Measurements from ENCODE around the gene PRDX2. TPM values are rescaled to one million over a fixed set of nuclear protein-coding genes. Genes with fewer than 3 reads are reported as not detected.

PRDX2 gene
- polyA plus RNA-seq, 12 donors, result 124 to 185 (median 148) TPM; not detected in 1

DNA sequence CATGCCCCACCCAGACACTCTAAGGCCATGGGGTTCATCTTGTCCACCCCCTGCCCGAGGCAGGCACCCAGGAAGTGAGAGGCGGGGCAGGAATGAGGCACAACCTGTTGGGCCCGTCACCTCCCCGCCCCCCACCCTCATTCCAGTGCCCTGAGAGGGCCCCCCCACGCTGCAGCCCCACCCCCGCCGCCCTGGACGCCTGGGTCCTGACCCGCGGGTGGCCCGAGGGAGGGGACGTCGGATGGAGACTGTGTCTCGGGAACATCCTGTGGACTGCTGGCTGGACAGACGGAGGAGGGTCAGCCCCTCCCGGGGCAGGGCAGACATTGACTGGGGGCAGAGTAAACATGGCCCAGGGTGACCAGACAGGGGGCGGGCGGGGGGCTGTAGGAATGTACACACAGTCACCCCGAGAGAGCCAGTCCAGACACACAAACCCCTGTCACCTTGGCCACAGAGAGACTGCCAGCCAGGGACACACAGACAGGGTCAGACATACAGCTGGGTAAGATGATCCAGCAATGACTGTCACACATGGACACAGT lies 17.7 kb downstream of the PRDX2 start:
- no peak for DNase-seq

DNA sequence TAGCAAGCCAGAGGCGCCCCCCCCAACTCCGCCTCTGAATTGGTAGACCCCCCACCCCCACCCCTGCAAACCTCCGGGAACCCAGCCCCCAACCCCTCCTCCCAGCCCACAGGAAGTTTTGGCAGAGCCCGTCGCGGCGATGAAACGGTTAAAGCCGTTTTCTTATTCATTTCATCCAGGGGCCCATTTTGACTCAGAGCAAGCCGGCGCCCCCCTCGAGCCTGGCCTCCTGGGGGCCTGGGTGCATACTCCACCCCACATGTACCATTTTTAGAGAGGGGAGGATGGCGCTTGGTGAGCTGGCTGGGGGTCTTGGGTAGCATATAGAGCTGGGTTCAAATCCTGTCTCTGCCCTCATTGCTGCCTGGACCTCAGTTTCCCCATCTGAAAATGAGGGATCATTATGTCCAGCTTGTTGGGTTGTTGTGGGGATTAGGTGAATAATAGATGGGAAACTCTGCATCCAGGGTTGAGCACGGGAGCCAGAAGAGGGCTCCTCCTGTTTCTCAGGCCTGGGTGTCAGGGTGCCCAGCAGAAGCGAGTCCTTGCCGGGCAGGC lies 18.2 kb downstream of the PRDX2 start:
- DNase-seq, result no peak

DNA sequence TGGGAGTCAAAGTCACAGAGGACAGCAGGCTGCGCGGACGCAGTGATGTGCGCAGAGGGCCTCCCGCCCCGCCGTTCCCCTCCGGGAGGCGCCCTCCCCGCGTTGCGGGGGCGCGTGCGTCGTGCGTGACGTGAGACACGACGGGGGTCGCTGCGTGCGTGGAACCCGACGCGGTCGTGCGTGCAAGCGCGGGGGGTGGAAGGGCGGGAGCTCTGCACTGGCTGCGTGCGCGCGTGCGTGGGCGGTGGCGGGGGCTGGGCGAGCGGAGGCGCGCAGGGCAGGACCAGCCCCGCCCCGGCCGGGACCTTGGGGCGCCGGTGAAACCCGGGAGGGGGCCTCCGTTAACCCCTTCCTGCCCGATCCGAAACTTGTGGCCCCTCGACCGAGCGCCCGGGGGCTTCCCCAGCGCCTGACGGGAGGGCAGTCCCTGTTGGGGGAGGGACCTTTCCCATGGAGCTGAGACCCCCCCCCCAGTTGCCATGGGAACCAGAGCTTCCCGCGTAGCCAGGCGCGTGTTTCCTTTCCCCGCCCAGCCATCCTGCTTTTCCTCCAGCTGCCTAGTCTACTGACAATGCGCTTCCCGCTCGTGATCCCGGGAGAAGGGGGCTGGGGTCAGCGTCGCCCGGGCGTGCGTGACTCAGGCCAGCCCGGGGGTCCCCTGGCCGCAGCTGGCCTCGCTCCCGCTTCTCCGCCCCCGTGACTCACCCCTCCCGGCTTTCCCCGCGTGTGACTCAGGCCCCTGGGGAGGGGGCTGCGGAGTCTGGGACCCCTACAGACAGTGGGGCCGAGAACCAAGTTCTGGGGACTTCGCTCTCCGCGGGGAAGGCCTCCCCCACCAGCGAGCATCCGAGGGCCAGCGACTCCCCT lies 18.9 kb downstream of the PRDX2 start:
- DNase-seq, result peak; percentile 87

DNA sequence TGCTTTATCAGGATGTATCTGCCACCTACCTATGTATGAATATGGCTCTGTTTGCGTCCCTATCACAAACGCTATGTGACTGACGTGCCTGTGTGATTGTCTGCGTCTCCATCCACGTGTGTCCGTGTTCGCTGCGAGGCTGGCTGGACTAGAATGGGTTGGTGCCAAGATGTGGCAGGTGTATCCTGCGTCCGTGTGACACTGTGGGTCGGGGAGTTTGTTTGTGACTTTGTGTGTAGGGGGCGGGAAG lies 19.5 kb downstream of the PRDX2 start:
- no peak for DNase-seq

DNA sequence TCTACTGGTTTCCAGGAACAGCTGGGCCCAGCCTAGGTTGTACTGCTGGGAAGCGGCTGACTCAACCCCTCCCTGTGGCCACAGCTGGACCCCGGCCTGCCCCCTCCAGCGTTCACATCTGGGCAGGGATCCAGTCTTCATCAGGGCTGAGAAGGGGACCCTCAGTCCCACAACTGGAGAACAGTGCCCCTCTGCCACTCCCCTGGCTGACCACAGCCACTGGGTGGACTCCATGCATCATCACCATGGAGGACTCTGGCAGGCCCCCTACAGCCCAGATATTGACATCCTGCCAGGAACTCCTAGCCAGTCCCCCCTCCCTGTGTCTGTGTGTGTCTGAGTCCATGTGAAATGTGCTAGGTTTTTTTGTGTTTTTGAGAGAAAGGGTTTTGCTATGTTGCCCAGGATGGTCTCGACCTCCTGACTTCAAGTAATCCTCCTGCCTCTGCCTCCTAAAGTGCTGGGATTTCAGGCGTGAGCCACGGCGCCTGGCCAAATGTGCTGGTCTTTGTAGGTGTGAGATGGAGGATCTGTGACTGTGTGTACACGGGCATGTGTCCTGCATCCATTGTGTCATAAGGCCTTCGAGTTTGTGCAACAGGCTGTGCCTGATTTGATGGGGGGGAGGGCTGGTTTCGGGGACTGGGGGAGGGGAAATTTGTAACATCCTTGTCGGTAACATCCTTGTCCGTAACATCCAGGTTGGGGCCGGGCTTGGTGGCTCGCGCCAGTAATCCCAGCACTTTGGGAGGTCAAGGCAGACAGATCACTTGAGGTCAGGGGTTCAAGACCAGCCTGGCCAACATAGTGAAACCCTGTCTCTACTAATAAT lies 22.2 kb downstream of the PRDX2 start:
- DNase-seq, result peak; percentile 83

DNA sequence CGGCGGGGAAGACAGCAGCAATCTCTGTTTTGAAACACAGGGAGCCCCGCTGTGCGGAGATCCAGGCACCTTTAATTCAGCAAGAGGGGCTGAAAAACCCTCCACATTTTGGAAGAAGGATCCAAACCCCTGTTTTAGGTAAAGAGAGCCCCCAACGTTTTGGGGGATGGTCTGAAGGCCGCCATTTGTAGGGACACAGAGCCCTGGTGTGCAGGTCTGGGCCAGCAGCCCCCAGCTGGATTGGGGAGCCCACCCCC lies 22.8 kb downstream of the PRDX2 start:
- DNase-seq, result no peak

DNA sequence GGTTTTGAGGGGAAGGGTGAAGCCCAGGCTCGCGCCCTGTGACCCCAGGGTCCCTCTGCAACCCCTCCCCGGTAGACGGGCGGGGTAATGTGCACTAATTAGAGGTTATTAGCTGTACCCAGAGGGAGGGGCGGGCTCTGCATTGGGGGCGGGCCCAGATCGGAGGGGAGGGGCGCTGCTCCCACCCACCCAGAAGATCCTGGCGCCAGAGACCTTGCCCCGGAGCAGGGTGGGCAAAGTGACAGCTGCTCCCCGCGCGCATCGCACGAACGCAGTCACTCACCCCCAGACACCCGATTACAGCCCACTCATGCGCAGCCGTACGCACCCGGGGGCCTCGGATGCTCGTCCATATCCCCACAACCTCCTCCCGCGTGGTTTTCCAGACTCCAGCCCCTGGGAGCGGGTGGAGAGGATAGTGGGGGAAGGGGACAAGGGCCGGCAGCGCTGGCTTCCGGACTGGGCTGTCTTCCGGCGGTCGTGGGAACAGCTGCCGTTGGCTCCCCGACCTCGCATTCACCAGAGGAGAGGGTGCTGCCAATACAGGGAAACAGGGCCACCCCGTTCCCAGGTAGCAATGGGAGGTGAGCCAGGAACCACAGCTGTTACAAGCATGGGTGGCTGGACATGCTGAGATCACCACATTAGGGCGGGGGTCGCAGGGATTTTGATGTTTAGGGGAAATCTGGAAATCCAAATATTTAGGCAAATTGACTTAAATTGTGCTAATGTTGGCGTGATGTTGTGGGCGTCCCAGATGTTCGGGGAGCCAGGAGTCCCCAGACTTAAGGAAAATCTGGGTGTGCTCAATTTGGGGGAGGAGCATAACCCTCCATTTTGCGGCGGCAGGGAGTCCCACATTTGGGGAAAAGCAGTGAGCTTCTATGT lies 23.3 kb downstream of the PRDX2 start:
- no peak for DNase-seq

DNA sequence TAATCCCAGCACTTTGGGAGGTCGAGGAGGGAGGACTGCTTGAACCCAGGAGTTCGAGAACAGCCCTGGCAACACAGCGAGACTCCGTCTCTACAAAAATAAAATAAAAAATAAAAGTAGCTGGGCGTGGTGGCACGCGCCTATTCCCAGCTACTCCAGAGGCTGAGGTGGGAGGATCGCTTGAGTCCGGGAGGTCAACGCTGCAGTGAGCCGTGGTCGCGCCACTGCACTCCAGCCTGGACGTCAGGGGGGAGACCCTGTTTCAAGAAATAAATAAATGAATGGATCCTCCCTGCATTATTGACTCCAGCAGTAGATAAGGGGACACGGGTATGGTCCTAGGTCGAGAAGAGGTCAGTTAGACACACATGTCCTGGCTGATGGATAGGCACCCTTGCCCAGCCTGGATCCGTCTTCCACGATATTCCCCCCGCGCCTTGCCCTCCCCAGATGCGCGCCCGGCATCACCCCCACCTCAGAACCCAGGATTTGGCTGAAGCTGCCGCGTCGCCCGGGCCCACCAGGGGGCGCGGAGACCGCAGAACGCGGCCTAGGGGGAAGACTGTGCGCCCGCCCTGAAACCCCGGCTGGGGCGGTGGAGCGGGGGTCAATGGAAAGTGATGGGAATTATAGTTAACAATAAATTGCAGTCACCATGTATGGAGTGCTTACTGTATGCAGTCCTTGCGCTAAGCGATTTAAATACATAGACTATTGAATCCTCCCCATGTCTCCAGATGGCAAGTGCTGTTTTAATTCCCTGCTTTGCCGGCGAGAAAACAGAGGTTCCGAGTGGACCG lies 24.2 kb downstream of the PRDX2 start:
- peak; percentile 83 for DNase-seq

DNA sequence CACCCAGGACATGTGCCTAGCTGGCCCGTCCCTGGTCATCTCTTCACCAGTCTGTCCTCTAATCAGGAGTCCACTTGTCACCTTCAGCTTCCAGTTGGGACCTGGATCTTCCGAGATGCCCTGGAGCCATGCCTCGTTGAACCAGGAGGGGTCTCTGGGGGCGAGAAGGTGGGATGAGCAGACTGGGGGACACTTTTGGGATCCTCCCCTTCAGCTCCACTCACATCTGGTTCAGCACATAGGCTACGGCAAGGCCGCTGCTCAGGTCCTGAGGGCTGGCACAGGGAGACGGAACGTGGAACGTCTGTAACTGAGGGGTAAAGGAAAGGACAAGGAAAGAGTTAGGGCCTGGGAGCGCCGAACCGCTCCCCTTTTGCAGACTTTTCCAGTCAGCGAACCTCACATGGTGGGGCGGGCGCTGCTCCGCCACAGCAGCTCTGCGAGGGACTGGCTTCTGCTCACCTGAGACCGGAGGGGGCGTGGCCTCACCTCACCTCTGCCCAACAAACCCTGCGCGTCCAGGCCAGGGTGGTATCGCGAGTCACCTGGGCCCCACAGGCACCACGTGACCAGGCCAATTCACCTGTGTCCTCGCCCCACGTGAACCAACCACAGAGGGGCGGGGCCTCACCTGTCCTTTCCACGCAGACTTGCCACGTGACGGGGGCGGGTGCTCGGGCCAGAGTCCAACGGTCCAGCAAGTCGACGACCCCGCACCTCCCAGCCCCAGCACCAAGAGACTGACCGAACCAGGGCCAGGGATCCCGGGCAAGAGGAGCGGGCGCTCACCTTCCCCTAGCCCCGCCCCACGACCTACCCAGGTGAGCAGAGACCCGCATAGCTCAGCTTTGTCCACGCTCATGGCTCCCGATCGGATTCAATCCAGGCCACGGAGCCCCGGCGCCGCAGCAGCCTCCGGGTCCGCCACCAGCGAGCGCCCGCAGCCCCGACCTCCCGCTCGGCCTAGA lies 26.7 kb downstream of the PRDX2 start, which contains the start of gene HOOK2:
TSS of gene HOOK2 (minus strand) at position 965 of the 968 bp plus-strand sequence. CDS start at position 862, 103 bp downstream.
- no peak for DNase-seq

DNA sequence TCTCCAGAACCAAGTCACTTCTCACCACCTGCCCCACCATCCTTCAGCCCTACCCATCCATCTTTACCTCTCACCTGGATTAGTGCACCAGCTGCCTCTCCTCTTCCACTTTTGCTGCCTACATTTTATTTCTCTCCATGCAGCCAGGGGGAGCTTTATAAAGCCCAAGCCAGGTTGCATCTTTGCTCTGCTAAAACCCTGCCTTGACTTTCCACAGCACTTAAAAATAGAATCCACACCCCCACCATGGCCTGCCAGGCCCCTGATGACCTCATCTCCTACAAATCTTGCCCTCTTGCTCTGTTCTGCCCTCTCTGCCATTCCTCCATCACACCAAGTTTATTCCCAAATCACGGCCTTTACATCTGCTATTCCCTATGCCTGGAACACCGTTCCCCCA lies 28.0 kb downstream of the PRDX2 start:
- DNase-seq, result no peak

DNA sequence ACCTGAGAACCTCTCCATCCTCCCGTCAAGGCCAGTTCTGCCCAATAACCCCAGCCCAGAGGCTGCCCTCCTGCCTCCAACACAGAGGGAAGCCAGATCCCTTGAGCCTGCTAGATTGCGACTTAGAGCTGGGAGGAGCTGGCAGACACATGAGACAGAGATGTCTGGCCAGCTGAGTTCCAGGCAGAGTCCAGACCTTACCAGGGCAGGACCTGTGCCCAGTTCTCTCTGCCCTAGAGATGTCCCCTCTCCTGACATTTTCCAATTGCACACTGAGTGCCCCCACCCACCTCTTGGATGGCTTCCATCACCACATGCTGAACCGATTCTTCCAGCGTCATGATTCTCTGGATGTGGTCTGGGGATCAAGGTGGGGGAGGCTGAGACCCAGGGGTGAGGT lies 29.3 kb downstream of the PRDX2 start:
- no peak for DNase-seq

DNA sequence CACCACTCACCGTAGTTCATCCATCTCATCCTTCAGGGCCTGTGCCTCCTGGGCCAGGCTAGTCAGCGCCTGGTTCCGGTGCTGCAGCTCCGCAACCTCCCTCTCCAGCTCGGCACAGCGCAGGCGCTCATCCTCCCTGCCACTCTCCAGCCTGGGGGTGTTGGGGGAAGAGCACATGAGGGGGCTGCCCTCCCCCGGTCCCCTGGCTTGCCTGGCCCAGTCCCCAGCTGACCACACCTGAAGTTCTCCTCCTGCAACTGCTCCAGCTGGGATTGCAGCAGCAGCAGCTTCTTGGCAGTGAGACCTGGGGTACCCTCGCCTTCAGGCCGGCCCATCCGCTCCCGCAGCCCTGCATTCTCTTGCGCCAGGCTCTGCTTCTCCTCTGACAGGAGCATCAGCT lies 30.7 kb downstream of the PRDX2 start:
- no peak for DNase-seq

DNA sequence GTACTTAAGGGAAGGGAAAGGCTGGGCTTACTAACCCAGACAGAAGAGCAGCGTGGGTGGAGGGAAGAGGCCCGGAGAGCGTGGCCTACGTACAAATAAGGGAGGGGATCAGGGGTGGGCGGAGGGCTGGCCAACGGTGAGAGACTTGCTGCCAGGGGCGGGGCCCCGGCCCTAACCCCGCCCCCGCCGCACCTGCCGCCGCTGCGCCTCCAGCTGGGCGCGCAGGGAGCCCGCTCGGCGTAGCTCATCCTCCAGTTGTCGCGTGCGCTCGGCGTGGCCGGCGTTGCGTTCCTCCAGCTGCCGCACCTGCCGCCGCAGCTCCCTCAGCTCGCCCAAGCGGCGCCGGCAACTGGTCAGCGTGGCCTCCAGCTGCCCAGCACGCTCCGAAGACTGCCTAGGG lies 31.9 kb downstream of the PRDX2 start:
- DNase-seq, result peak; percentile 21

DNA sequence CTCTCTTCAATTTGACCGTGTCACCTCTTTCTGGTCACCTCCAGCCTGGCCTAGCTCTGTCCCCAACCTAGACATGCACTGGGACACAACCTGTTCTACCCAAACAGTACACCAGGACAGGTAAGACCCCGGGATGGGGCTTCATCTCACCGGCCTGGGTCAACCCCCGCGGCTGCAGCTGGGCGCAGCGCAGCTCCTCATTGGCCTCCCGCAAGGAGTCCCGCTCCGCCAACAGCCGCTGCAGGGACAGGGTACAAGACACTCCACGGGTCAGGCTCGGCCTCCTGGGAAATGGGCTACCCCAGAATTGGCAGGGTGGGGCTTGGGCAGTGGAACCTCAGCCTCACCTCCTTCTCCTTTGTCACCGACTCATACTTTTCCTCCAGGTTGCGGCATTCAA lies 33.9 kb downstream of the PRDX2 start:
- DNase-seq, result no peak

DNA sequence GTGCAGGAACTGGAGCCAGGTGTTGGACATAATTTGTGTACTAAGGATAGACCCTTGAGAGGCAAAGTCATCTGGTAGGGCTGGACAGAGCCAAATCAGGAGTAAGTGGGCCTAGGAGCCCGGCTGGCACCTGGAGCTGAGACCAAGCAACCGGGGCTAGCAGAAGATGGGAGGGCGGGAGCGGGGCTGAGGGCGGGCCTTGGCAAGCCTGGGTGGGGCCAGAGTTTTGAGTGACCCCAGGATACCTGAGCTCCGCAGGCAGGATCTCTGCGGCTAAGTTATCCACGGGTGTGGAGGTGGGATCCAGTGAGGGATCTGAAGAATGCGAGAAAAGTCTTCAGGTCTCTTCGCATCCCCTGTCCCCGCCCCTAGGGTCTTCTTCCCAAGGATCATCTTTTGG lies 34.5 kb downstream of the PRDX2 start:
- no peak for DNase-seq

DNA sequence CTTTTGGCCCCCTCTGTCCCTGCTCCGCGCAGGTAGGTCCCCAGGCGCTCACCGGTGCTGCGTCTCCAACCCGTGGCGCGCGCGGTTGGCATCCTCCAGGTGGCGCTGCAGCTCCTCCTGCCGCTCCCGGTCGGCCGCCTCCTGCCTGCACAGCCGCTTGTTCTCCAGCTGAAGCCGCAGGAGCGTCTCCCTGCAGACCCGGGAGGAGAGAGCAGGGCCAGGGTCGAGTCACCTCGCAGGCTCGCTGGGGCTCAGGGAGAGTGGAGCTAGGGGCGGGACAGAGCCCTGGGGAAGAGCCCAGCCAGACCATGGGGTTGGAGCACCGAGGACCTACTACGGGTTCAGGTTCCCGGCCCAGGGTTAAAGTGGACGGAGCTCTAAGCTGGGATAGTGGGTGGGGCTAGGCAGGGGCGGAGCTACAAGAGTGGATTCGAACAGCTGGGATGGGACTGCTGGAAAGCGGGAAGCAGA lies 35.5 kb downstream of the PRDX2 start:
- peak; percentile 61 for DNase-seq

DNA sequence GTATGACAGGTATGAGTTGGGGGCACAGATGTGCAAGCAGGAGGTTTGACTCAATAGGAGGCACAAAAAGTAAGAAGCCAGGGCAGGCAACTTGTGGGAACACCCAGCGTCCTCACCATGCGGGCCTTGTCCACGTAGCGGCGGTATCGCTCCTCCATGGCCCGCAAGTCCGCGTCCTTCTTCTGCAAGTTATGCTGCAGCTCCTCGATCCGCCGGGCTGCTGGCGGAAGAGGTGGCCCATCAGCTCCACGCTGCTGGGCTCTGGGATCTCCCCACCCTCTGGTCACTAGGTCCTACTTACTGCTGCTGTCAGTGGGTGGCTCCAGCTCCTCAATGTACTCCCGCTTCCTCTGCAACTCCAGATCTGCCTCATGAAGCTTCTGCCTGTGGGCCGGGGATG lies 36.9 kb downstream of the PRDX2 start:
- no peak for DNase-seq

DNA sequence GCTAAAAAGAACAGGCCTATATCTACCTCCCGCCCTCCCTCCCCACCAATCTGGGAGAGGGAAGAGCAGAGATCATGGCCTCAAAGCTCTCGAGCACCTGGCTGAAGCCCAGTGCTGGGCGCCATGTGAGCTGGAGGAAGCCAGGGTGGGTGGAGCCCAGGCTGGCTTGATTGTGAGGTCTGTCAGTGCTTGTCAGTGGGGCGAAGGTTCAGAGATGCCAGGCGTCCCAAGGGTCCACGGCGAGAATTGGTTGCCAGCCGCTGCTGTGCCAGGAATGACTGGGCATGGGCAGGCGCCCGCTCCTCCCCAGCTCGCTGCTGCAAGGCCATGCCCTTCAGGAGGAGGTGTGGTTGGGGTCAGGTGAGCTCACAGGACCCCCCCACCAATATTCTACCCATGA lies 38.5 kb downstream of the PRDX2 start:
- no peak for DNase-seq

DNA sequence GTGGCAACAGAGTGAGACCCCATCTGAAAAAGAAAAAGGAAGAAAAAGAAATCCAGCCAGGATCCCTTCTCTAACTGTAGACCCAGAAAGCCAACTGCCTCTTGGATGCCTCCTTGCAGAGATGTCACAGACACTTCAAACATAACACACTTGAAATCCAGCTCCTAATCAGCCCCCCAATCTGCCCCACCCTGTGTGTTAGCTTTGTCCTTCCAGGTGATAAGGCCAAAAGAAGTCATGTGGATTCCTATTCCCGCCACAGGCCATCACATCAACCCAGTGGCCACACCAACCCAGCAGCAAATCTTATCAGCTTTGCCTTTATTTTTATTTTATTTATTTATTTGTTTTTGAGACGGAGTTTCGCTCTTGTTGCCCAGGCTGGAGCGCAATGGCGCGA lies 41.9 kb downstream of the PRDX2 start:
- no peak for DNase-seq
